GM10266 (cell line): ENCODE results near the gene C9orf43.

ENCODE experiments used
- DNase-seq: peaks from one replicate; pipeline ENCODE4 v3.0.0; 2012; ENCODE audit errors: extremely low spot score
- TF ChIP-seq, protein P1 (sequence below): IDR thresholded peaks from 2 replicates; pipeline ENCODE4 v1.5.1; 2012; ENCODE audit warnings: mild to moderate bottlenecking, low read depth; ENCODE audit not compliant: control insufficient read depth, insufficient read depth; ENCODE audit errors: missing control alignments

The C9orf43 gene

DNA sequence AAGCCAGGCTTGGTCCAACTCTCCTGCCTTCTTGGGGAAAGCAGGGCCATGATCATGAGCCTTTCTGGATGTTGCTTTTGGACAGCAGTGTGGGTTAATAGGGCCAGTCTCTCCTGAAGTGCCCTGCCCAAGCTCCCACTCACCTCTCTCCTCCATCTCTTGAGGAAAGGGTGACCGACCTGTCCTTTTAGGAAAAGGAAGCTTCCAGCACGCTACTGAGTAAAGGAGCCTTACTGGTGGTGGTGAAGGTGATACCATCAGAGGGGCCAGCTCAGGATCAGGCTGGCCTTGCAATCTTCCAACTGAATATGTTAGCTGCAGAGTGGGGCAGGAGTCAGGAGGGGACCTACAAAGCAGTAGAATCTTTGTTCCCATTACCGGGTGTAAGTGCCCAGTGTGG, 50.7 kb downstream of the C9orf43 start:
- DNase-seq, result no peak
- TF ChIP-seq, protein P1, sequence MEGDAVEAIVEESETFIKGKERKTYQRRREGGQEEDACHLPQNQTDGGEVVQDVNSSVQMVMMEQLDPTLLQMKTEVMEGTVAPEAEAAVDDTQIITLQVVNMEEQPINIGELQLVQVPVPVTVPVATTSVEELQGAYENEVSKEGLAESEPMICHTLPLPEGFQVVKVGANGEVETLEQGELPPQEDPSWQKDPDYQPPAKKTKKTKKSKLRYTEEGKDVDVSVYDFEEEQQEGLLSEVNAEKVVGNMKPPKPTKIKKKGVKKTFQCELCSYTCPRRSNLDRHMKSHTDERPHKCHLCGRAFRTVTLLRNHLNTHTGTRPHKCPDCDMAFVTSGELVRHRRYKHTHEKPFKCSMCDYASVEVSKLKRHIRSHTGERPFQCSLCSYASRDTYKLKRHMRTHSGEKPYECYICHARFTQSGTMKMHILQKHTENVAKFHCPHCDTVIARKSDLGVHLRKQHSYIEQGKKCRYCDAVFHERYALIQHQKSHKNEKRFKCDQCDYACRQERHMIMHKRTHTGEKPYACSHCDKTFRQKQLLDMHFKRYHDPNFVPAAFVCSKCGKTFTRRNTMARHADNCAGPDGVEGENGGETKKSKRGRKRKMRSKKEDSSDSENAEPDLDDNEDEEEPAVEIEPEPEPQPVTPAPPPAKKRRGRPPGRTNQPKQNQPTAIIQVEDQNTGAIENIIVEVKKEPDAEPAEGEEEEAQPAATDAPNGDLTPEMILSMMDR, result no peak

DNA sequence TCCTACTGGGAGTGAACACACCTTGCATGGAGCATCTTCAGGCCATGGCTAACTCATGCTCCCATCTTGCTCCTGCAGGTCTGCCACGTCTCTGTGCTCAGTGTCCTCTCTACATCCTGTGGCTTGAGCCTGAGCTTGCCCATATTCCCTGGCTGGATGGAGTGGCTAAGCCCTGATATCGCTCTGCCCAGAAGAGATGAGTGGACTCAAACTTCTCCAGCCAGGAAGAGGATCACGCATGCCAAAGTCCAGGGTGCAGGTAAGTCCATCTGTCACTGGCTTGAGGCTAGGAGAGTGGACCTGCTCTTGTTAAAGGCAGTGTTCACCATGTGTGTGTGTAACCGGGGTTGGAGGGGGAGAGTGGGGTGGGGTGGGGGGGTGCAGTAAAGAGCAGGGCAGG, 51.4 kb downstream of the C9orf43 start:
- TF ChIP-seq, protein P1, result no peak
- DNase-seq, result no peak

DNA sequence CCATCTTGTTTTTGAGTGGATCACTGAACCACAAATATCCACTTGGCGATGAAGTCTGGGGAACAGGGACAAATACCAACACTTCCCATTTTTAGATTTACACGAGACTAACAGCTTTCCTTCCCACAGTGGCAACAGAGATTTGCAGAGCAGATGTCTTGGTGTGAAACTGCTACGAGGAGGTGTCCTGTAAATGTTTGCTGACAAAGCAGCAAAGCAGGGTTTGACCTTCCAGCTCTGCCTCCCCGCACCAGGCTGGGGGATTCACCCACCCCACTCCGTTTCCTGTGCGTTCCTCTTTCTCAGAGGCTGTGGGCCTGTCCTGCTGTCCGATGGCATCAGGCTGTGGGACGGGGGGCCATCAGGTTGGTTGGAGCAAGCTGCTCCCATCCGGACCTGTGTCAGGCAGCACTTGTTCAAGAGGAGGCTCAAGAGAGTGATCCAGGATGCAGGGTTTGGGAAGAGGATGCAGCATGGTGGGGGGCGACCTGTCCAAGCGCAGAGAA, 52.3 kb downstream of the C9orf43 start:
- DNase-seq, result no peak
- TF ChIP-seq, protein P1, result no peak

DNA sequence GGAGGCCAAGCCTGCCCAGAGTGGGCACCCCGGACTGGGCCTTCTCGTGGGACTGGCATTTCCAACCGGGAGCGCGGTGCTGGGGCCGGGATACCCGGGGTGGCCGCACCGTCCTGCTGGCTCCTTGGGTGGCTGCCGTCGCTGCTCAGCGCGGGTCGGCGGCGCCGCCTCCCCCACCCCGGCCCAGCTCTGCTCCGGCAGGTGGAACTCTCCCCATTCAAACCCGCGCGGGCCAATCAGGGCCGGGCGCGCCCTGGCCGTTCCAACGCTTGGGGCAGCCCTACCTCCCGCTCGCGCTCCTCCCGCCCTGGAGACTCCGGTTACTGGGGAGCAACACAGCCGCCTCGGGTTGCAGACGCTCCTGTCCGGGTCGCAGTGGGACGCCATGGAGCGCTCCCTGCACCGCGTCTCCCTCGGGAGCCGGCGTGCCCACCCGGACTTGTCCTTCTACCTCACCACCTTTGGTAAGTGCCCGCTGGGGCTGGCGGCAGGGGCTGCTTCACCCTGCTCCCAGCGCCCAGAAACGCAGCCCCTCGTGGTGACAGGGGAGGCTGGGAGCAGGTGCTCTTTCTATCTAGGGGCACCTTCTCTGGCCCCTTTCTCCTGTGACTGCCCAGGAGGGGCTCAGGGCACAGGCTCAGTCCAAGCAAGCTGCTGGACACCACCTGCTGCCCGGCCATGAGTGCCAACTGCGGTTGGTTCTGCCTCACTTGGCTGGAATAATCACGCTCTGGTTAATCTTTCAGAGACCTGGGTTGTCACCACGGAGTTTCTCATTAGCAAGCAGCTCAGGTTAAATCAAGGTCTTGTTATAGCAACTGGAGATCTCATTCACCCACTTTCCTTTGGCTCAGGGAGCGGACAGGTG, 53.1 kb downstream of the C9orf43 start, which contains the start of gene RGS3:
TSS of gene RGS3 (plus strand) at position 310 of the 868 bp plus-strand sequence. CDS start at position 386, 76 bp downstream.
- TF ChIP-seq, protein P1, result no peak
- no peak for DNase-seq

DNA sequence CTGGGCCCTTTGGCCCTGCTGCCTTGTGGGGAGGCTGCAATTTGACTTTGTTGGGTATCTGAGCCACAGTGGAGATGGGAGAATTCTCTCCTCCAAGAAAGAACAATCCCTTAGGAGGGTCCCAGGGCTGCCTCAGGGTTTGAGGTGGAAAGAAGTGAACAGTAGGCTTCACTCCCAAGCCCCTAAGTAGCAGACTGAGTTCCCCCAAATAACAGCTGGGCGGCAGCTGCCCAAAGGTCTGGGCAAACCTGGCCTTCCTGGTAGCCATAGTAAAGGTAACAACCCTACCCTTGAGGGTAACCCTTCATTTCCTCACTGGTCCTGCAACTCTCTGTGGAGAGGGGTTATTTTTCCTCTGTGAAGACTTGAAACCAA, 53.7 kb downstream of the C9orf43 start:
- TF ChIP-seq, protein P1, result no peak
- DNase-seq, result no peak

DNA sequence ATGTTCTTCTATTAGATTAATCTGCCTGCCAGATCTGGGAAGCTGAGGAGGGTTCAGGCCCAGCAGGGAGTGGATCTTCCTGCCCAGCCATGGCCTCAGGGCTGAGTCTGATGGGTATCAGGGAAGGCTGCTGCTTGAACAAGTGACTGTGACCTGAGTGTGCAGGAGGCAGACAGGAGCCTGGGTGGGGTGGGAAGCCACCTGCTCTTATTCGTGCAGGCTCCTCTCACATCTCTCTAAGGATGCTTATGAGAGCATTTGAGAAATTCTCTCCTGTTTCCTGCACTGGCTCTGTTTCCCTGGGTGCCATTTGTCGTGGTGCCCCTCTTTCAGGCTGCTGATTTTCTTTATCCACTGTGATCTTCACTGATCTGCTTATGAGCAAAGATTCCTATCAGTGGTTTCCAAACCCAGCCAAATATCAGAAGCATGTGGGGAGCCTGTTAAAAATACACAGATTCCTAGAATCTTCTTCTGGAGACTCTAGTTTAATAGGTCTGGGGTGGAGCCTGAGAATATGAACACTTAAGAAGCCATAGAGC, 55.1 kb downstream of the C9orf43 start:
- DNase-seq, result no peak
- TF ChIP-seq, protein P1, result no peak

DNA sequence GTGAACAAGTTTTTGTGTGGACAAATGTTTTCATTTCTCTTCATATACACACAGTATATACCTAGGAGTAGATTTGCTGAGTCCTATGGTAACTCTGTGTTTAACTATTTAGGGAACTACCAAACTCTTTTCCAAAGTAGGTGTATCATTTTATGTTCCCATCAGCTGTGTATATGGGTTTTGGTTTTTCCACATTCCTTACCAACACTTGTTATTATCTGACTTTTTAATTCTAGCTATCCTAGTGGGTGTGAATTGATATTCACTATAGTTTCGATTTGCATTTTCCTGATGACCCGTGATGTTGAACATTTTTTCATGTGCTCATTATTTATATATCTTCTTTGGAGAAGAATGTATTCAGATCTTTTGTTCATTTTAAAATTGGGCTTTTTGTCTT, 56.6 kb downstream of the C9orf43 start:
- TF ChIP-seq, protein P1, result no peak
- no peak for DNase-seq
